Parathyroid adenoma (tissue), 2 donors: ENCODE data around the gene DDX56.

ENCODE experiments used
- H2AFZ ChIP-seq: fragments of 300-600 bp; sonication (generic); one replicate; pipeline ENCODE4 v1.7.0; 2017; ENCODE audit warnings: antibody characterized with exemption, mild to moderate bottlenecking
- H3K27ac ChIP-seq: fragments of 300-600 bp; sonication (generic); one replicate; pipeline ENCODE4 v1.7.0; 2017
- H3K27me3 ChIP-seq: fragments of 300-600 bp; sonication (generic); one replicate; pipeline ENCODE4 v1.7.0; 2017; ENCODE audit warnings: low read length; ENCODE audit not compliant: control insufficient read depth, insufficient read depth
- H3K36me3 ChIP-seq: fragments of 300-600 bp; sonication (generic); one replicate; pipeline ENCODE4 v1.7.0; 2017; ENCODE audit warnings: low read length; ENCODE audit not compliant: control insufficient read depth, insufficient read depth
- H3K4me1 ChIP-seq: fragments of 300-600 bp; sonication (generic); one replicate; pipeline ENCODE4 v1.7.0; 2017; ENCODE audit warnings: control low read depth
- H3K4me2 ChIP-seq: fragments of 300-600 bp; sonication (generic); one replicate; pipeline ENCODE4 v1.7.0; 2017; ENCODE audit warnings: low read length
- H3K4me3 ChIP-seq: fragments of 300-600 bp; sonication (generic); one replicate; pipeline ENCODE4 v1.7.0; 2017; ENCODE audit warnings: low read depth, low read length
- H3K79me2 ChIP-seq: fragments of 300-600 bp; sonication (generic); one replicate; pipeline ENCODE4 v1.7.0; 2017; ENCODE audit warnings: control low read depth
- H3K9ac ChIP-seq: fragments of 300-600 bp; sonication (generic); one replicate; pipeline ENCODE4 v1.7.0; 2017; ENCODE audit warnings: mild to moderate bottlenecking
- H3K9me3 ChIP-seq: fragments of 300-600 bp; sonication (generic); one replicate; pipeline ENCODE4 v1.7.0; 2017; ENCODE audit warnings: low read length; ENCODE audit not compliant: control insufficient read depth
- CTCF ChIP-seq: fragments of 300-600 bp; sonication (generic); IDR thresholded peaks from one replicate; pipeline ENCODE4 v1.7.0; 2017; ENCODE audit warnings: antibody characterized with exemption, mild to moderate bottlenecking
- donor health status: primary hyperparathyroidism.

The DDX56 gene

GRCh38 chr7:44618753-44619152 lies 45.0 kb upstream of the DDX56 start:
- Histone ChIP-seq H3K36me3 (no peaks in the 10 kb centered on the region), H3K4me2 (peak overlapping the region; percentile 31), H3K9ac (no peak overlapping the region), H3K4me3 (peak overlapping the region; percentile 33), H3K9me3 (no peaks in the 10 kb centered on the region), H3K79me2 (peaks cover 55% of the 10 kb centered on the region), H3K4me1 (peaks cover 29% of the 10 kb centered on the region), H2AFZ (no peak overlapping the region), H3K27ac (peak overlapping the region; percentile 64), H3K27me3 (no peaks in the 10 kb centered on the region)
- no peak for TF ChIP-seq CTCF

GRCh38 chr7:44618045-44618444 lies 44.3 kb upstream of the DDX56 start:
- no peaks in the 10 kb centered on the region for H3K27me3 ChIP-seq
- no peak overlapping the region for H2AFZ ChIP-seq
- peaks cover 57% of the 10 kb centered on the region for H3K79me2 ChIP-seq
- H3K9me3 ChIP-seq: no peaks in the 10 kb centered on the region
- no peak overlapping the region for H3K9ac ChIP-seq
- peak overlapping the region; percentile 31 for H3K4me2 ChIP-seq
- peak overlapping the region; percentile 33 for H3K4me3 ChIP-seq
- H3K27ac ChIP-seq: peak overlapping the region; percentile 64
- peaks cover 29% of the 10 kb centered on the region for H3K4me1 ChIP-seq
- H3K36me3 ChIP-seq: no peaks in the 10 kb centered on the region
- no peak for TF ChIP-seq CTCF

- Histone ChIP-seq H2AFZ (no peak overlapping the region), H3K4me1 (peaks cover 29% of the 10 kb centered on the region), H3K36me3 (no peaks in the 10 kb centered on the region), H3K27ac (peak overlapping the region; percentile 25), H3K4me3 (no peak overlapping the region), H3K9me3 (no peaks in the 10 kb centered on the region), H3K4me2 (peak overlapping the region; percentile 9), H3K27me3 (no peaks in the 10 kb centered on the region), H3K79me2 (peaks cover 58% of the 10 kb centered on the region), H3K9ac (no peak overlapping the region)
- TF ChIP-seq CTCF: no peak
Observed at GRCh38 chr7:44617225-44617890, 43.6 kb upstream of the DDX56 start.

DNA sequence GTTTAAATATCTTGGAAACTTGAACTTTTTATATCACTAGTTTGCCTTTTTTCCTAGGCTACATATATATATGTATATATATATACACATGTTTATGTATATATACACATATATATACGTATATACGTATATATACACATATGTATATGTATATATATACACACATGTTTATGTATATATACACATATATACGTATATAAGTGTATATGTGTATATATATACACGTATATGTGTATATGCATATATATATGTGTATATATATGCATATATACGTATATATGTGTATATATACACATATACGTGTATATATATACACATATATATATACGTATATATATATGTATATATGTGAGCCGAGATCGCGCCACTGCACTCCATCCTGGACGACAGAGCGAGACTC lies 42.8 kb upstream of the DDX56 start:
- Histone ChIP-seq H3K4me1 (peaks cover 24% of the 10 kb centered on the region), H3K27me3 (no peaks in the 10 kb centered on the region), H3K9me3 (no peaks in the 10 kb centered on the region), H3K36me3 (no peaks in the 10 kb centered on the region), H3K4me2 (no peak overlapping the region), H2AFZ (no peak overlapping the region), H3K4me3 (no peak overlapping the region), H3K9ac (no peak overlapping the region), H3K27ac (no peak overlapping the region), H3K79me2 (peaks cover 58% of the 10 kb centered on the region)
- TF ChIP-seq CTCF: no peak

DNA sequence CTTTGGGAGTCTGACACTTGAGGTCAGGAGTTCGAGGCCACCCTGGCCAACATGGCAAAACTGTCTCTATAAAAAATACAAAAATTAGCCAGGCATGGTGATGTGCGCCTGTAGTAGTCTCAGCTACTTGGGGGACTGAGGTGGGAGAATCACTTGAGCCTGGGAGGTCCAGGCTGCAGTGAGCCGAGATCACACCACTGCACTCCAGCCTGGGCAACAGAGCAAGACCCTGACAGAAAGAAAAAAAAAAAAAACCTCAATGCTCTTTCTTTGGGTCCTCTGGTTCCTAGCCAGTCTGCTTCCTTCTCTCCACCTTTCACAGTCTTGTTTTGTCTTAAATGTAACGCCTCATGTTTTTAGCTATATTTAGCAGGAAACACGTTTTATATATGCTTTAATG lies 42.1 kb upstream of the DDX56 start:
- Histone ChIP-seq H3K27ac (no peak overlapping the region), H3K4me2 (no peak overlapping the region), H3K4me1 (peaks cover 24% of the 10 kb centered on the region), H3K9me3 (no peaks in the 10 kb centered on the region), H3K9ac (no peak overlapping the region), H3K36me3 (no peaks in the 10 kb centered on the region), H3K4me3 (no peak overlapping the region), H3K79me2 (peaks cover 58% of the 10 kb centered on the region), H2AFZ (no peak overlapping the region), H3K27me3 (no peaks in the 10 kb centered on the region)
- no peak for TF ChIP-seq CTCF
